WTC11 (cell line): Measurements from ENCODE around the gene KRT1. TPM values are rescaled to one million over a fixed set of nuclear protein-coding genes. Genes with fewer than 3 reads are reported as not detected.

Experiments used
- ATAC-seq: fragments of 200-7000 bp; cut with Tn5 transposase; 2 replicates; pipeline ENCODE4 v1.10.0; 2021; ENCODE audit warnings: mild to moderate bottlenecking, moderate library complexity
- CTCF ChIA-PET: fragments of 300-600 bp; sonication (Branson Sonifier 250); formaldehyde crosslinking; loops from one replicate; lab custom pipeline; 2021; ENCODE audit warnings: antibody characterized with exemption; lab: Charles Lee
- POLR2A ChIA-PET: fragments of 350-600 bp; sonication (Branson Sonifier 250); formaldehyde crosslinking; loops from one replicate; lab custom pipeline; 2021; ENCODE audit warnings: antibody characterized with exemption; lab: Charles Lee
- DNase-seq: peaks from one replicate; pipeline ENCODE4 v3.0.0; 2021; ENCODE audit warnings: low spot score
- H3K27ac Mint-ChIP-seq: 2 replicates; pipeline ENCODE4 v1.8.0; 2021; ENCODE audit warnings: mixed read lengths
- H3K27me3 Mint-ChIP-seq: 2 replicates; pipeline ENCODE4 v1.8.0; 2021; ENCODE audit warnings: low read depth, mild to moderate bottlenecking, moderate library complexity, mixed read lengths
- H3K36me3 Mint-ChIP-seq: 2 replicates; pipeline ENCODE4 v1.8.0; 2021; ENCODE audit warnings: mixed read lengths
- H3K4me1 Mint-ChIP-seq: 2 replicates; pipeline ENCODE4 v1.8.0; 2022; ENCODE audit warnings: mixed read lengths
- H3K4me3 Mint-ChIP-seq: 2 replicates; pipeline ENCODE4 v1.8.0; 2021; ENCODE audit warnings: mild to moderate bottlenecking, moderate library complexity, mixed read lengths
- H3K9me3 Mint-ChIP-seq: 2 replicates; pipeline ENCODE4 v1.8.0; 2021; ENCODE audit warnings: mixed read lengths
- ATF2 ChIP-seq: sonication (generic); formaldehyde crosslinking; IDR thresholded peaks from 2 replicates; pipeline ENCODE4 v1.8.1; 2022; ENCODE audit warnings: low read depth, missing genetic modification reagents, borderline replicate concordance
- ATF3 ChIP-seq: sonication (generic); formaldehyde crosslinking; conservative IDR thresholded peaks from 2 replicates; pipeline ENCODE4 v1.8.1; 2022; ENCODE audit warnings: mild to moderate bottlenecking, missing genetic modification reagents
- ATF6 ChIP-seq: sonication (generic); formaldehyde crosslinking; IDR thresholded peaks from 2 replicates; pipeline ENCODE4 v1.8.1; 2023; ENCODE audit warnings: mild to moderate bottlenecking, missing genetic modification reagents
- CBFB ChIP-seq: sonication (generic); formaldehyde crosslinking; IDR thresholded peaks from 2 replicates; pipeline ENCODE4 v1.8.1; 2022; ENCODE audit warnings: mild to moderate bottlenecking, low read depth, missing genetic modification reagents
- E2F4 ChIP-seq: sonication (generic); formaldehyde crosslinking; IDR thresholded peaks from 2 replicates; pipeline ENCODE4 v1.8.1; 2022; ENCODE audit warnings: low read depth, mild to moderate bottlenecking, moderate library complexity, missing genetic modification reagents, borderline replicate concordance
- E2F5 ChIP-seq: sonication (generic); formaldehyde crosslinking; IDR thresholded peaks from 2 replicates; pipeline ENCODE4 v1.8.1; 2022; ENCODE audit warnings: mild to moderate bottlenecking, moderate library complexity, missing genetic modification reagents
- ESRRA ChIP-seq: sonication (generic); formaldehyde crosslinking; IDR thresholded peaks from 2 replicates; pipeline ENCODE4 v1.8.1; 2022; ENCODE audit warnings: mild to moderate bottlenecking, missing genetic modification reagents, borderline replicate concordance
- FOXP4 ChIP-seq: sonication (generic); formaldehyde crosslinking; IDR thresholded peaks from 2 replicates; pipeline ENCODE4 v1.8.0; 2022; ENCODE audit warnings: mild to moderate bottlenecking, missing genetic modification reagents
- GRHL2 ChIP-seq: fragments of 250-450 bp; sonication (Bioruptor Pico); IDR thresholded peaks from 2 replicates; pipeline ENCODE4 v1.8.0; 2022; ENCODE audit warnings: mild to moderate bottlenecking, moderate library complexity; ENCODE audit not compliant: insufficient replicate concordance, severe bottlenecking
- HMGA2 ChIP-seq: fragments of 250-450 bp; sonication (Bioruptor Pico); IDR thresholded peaks from 2 replicates; pipeline ENCODE4 v1.4.0; 2021; ENCODE audit warnings: mild to moderate bottlenecking, moderate library complexity
- NFE2L1 ChIP-seq: sonication (generic); formaldehyde crosslinking; IDR thresholded peaks from 2 replicates; pipeline ENCODE4 v1.8.1; 2023; ENCODE audit warnings: missing genetic modification reagents
- NFYB ChIP-seq: sonication (generic); formaldehyde crosslinking; conservative IDR thresholded peaks from 2 replicates; pipeline ENCODE4 v1.8.0; 2022; ENCODE audit warnings: low read depth, missing genetic modification reagents
- RORB ChIP-seq: fragments of 250-450 bp; sonication (Bioruptor Pico); IDR thresholded peaks from 2 replicates; pipeline ENCODE4 v1.9.0; 2021; ENCODE audit warnings: mild to moderate bottlenecking
- TEAD1 ChIP-seq: sonication (generic); formaldehyde crosslinking; IDR thresholded peaks from 2 replicates; pipeline ENCODE4 v1.8.0; 2022; ENCODE audit warnings: mild to moderate bottlenecking, missing genetic modification reagents
- ZBTB21 ChIP-seq: sonication (generic); formaldehyde crosslinking; IDR thresholded peaks from 2 replicates; pipeline ENCODE4 v1.8.1; 2023; ENCODE audit warnings: mild to moderate bottlenecking, missing genetic modification reagents, borderline replicate concordance
- ZNF219 ChIP-seq: sonication (generic); formaldehyde crosslinking; IDR thresholded peaks from 2 replicates; pipeline ENCODE4 v1.8.0; 2023; ENCODE audit warnings: missing genetic modification reagents, mild to moderate bottlenecking, borderline replicate concordance
- ZNF281 ChIP-seq: sonication (generic); formaldehyde crosslinking; IDR thresholded peaks from 2 replicates; pipeline ENCODE4 v1.8.0; 2023; ENCODE audit warnings: mild to moderate bottlenecking, missing genetic modification reagents
- ZNF425 ChIP-seq: fragments of 250-450 bp; sonication (Bioruptor Pico); conservative IDR thresholded peaks from 2 replicates; pipeline ENCODE4 v1.9.0; 2021; ENCODE audit warnings: mild to moderate bottlenecking
- ZNF512 ChIP-seq: sonication (generic); formaldehyde crosslinking; IDR thresholded peaks from 2 replicates; pipeline ENCODE4 v1.8.1; 2022; ENCODE audit warnings: missing genetic modification reagents, borderline replicate concordance
- total RNA-seq: library from RNA; stranded (reverse); gene quantifications from 3 replicates; pipeline ENCODE4 v1.2.3, GENCODE V29; 2021

KRT1 gene
- total RNA-seq, 1 experiment from 2014 or later: not detected

- peaks cover 47% of the 10 kb centered on the region for H3K27me3 Mint-ChIP-seq
- H3K27ac Mint-ChIP-seq: no peak overlapping the region
- peaks cover 14% of the 10 kb centered on the region for H3K4me1 Mint-ChIP-seq
- DNase-seq (peak; percentile 63), ATAC-seq (peak; percentile 65)
- ChIA-PET CTCF (interaction anchor here (0.7 to 7.1 kb wide), 21 partner anchors 10 to 412 kb away, joined by 3 to 64 read pairs (median 5); no protein-coding TSS in a partner anchor), POLR2A (no interaction called here)
- H3K9me3 Mint-ChIP-seq: no peaks in the 10 kb centered on the region
- H3K36me3 Mint-ChIP-seq: no peaks in the 10 kb centered on the region
- H3K4me3 Mint-ChIP-seq: peak overlapping the region; percentile 68
- no peak for TF ChIP-seq ATF3 (CRISPR knock-in tag)
- TF ChIP-seq HMGA2 (CRISPR knock-in tag): no peak
- TF ChIP-seq E2F4: 0 out of 2 replicates have a peak, but pooled peaks have one; percentile 41
- TF ChIP-seq ZNF281 (CRISPR knock-in tag): no peak
- TF ChIP-seq ESRRA (CRISPR knock-in tag): no peak
- TF ChIP-seq ZBTB21 (CRISPR knock-in tag): peak; percentile 52; the same call in 1 of the 2 replicates
- no peak for TF ChIP-seq ATF6 (CRISPR knock-in tag)
- 0 out of 2 replicates have a peak, but pooled peaks have one; percentile 49 for TF ChIP-seq CBFB (CRISPR knock-in tag)
- TF ChIP-seq ZNF425 (CRISPR knock-in tag): no peak
- TF ChIP-seq GRHL2 (CRISPR knock-in tag): no peak
- 0 out of 2 replicates have a peak, but pooled peaks have one; percentile 49 for TF ChIP-seq E2F5
- no peak for TF ChIP-seq TEAD1 (CRISPR knock-in tag)
- TF ChIP-seq ATF2 (CRISPR knock-in tag): no peak
- no peak for TF ChIP-seq ZNF512 (CRISPR knock-in tag)
- no peak for TF ChIP-seq ZNF219
- TF ChIP-seq FOXP4 (CRISPR knock-in tag): peak; percentile 86; the same call in 1 of the 2 replicates
- 0 out of 2 replicates have a peak, but pooled peaks have one; percentile 80 for TF ChIP-seq NFE2L1
- no peak for TF ChIP-seq NFYB (CRISPR knock-in tag)
- TF ChIP-seq RORB (CRISPR knock-in tag): no peak
Observed at GRCh38 chr12:52691076-52691840, 11.1 kb upstream of the KRT1 start.
